ENCODE data around the gene CRTAP.

The CRTAP gene

DNA sequence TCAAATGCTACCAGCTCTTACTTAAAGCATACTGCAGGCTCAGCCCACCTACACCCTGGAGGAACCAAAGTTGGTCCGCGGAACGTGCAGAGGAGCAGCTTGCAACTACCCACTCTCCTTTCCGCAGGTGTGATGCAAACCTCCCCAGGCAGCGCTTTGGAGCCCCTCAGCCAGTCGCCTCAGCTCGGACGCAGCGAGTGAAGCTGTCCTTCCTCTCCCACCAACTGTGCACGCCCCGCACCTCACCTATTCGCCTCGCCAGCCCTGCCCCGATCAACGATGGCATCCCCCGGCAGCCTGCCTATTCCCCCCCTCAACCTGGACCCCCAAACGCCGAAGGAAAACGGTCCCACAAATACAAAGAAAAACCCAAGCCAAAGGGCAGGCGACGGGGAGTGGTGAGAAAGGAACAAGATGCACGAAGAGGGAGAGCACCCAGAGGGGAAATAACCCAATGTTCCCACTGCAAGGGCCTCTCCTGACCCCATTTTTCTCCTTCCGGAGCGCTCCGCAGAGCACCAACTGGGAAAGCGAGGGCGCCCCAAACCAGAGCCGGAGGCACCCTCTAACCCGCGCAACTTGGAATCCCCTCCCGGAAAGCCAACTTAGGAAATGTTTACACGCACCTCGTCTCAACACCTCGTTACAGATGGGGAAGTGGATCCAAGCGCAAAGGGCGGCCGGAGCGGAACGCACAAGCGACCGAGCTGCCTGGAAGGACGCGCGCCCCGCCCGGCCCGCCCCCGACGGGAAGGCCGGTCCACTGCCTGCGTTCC, 17.5 kb upstream of the CRTAP start:
- ChIA-PET CTCF (interaction anchor here (1.0 to 2.6 kb wide), 5 partner anchors 9 to 149 kb away, joined by 5 to 16 read pairs (median 10); no protein-coding TSS in a partner anchor), POLR2A (interaction anchor here (0.5 kb wide), 1 partner anchor 27 kb away, joined by 4 read pairs; no protein-coding TSS in a partner anchor)
- TF ChIP-seq, protein P1, sequence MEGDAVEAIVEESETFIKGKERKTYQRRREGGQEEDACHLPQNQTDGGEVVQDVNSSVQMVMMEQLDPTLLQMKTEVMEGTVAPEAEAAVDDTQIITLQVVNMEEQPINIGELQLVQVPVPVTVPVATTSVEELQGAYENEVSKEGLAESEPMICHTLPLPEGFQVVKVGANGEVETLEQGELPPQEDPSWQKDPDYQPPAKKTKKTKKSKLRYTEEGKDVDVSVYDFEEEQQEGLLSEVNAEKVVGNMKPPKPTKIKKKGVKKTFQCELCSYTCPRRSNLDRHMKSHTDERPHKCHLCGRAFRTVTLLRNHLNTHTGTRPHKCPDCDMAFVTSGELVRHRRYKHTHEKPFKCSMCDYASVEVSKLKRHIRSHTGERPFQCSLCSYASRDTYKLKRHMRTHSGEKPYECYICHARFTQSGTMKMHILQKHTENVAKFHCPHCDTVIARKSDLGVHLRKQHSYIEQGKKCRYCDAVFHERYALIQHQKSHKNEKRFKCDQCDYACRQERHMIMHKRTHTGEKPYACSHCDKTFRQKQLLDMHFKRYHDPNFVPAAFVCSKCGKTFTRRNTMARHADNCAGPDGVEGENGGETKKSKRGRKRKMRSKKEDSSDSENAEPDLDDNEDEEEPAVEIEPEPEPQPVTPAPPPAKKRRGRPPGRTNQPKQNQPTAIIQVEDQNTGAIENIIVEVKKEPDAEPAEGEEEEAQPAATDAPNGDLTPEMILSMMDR (IDR thresholded peaks at IDR 0.05; ENCODE audit: control extremely low read depth, extremely low read depth, low read depth, missing control alignments): no peak
- DNase-seq (ENCODE audit: extremely low spot score): peak; percentile 55

DNA sequence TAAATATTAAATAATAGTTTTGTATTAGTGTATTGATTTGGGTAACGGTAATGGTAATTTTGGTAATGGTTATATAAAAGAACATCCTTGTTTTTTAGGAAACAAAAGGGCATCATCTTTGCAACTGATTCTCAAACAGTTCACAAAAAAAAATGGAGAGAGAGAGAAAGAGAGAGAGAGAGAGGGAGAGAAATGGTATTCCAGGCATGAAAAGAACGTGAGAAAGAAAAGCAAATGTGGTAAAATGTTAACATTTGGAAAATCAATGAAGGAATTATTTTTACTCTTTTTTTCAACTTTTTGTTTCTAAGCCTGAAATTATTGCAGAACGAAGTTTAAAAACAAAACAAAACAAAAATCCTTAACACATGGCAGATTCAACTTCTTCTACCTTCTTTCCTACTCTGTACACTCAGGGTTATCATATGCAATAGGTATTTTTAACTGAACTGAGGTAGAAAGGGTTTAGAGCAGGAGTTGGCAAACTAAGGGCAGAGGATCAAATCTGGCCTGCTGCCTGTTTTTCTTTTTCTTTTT, 14.6 kb upstream of the CRTAP start:
- ChIA-PET CTCF (interaction anchor here (1.3 kb wide), 1 partner anchor 12 kb away, joined by 3 read pairs; no protein-coding TSS in a partner anchor), POLR2A (no interaction called here)
- TF ChIP-seq, protein P1 (IDR thresholded peaks at IDR 0.05; ENCODE audit: control extremely low read depth, extremely low read depth, low read depth, missing control alignments): no peak
- no peak for DNase-seq (ENCODE audit: extremely low spot score)

DNA sequence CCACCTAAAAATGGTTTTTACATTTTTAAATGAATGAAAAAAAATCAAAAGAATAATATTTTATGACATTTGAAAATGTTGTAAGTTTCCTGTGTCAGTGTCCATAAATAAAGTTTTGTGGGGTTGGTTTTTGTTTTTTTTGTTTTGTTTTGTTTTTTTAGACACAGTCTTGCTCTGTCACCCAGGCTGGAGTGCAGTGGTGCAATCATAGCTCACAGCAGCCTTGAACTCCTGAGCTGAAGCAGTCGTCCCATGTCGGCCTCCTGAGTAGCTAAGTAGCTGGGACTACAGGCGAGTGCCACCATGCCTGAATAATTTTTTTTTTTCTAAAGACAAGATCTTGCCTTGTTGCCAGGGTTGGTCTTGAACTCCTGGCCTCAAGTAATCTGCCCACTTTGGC, 14.1 kb upstream of the CRTAP start:
- TF ChIP-seq, protein P1 (IDR thresholded peaks at IDR 0.05; ENCODE audit: control extremely low read depth, extremely low read depth, low read depth, missing control alignments): no peak
- ChIA-PET CTCF (interaction anchor here (1.0 to 1.1 kb wide), 2 partner anchors 25 to 32 kb away, joined by 3 to 4 read pairs; no protein-coding TSS in a partner anchor), POLR2A (no interaction called here)
- no peak for DNase-seq (ENCODE audit: extremely low spot score)

DNA sequence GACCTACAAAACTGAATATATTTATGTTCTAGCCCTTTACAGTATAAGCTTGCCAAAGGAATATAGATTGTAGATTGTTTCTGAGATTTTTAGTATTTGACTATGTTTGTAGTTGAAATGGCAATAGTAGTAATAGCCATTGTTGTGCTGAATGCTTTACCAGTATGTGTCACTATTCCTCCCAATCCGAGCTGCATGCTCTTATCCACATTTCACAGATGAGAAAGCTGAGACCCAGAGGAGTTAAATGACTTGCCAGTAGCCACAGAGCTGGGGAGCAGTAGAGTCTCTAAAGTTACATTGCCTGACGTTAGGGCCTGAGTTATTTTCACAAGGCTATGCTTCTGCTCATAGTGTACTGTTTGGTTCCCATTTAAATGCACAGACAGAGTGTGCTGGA, 13.6 kb upstream of the CRTAP start:
- no peak for DNase-seq (ENCODE audit: extremely low spot score)
- CTCF ChIA-PET: interaction anchor here (1.0 to 1.5 kb wide), 3 partner anchors 11 to 32 kb away, joined by 3 to 4 read pairs (median 3); no protein-coding TSS in a partner anchor
- POLR2A ChIA-PET: interaction anchor here (0.5 kb wide), 1 partner anchor 1198 kb away, joined by 6 read pairs; no protein-coding TSS in a partner anchor
- TF ChIP-seq, protein P1 (IDR thresholded peaks at IDR 0.05; ENCODE audit: control extremely low read depth, extremely low read depth, low read depth, missing control alignments): no peak

DNA sequence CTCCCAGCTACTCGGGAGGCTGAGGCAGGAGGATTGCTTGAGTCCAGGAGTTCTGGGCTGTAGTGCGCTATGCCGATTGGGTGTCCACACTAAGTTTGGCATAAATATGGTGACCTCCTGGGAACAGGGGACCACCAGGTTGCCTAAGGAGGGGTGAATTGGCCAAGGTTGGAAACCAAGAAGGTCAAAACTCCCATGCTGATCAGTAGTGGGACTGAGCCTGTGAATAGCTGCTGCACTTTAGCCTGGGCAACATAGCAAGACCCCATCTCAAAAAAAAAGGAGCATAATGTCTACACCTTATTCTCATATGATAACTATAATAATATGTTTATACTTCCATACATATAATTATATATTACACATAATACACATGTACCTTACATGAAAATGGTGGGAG, 10.8 kb upstream of the CRTAP start:
- ChIA-PET CTCF (no interaction called here), POLR2A (no interaction called here)
- DNase-seq (ENCODE audit: extremely low spot score): no peak
- TF ChIP-seq, protein P1 (IDR thresholded peaks at IDR 0.05; ENCODE audit: control extremely low read depth, extremely low read depth, low read depth, missing control alignments): no peak

DNA sequence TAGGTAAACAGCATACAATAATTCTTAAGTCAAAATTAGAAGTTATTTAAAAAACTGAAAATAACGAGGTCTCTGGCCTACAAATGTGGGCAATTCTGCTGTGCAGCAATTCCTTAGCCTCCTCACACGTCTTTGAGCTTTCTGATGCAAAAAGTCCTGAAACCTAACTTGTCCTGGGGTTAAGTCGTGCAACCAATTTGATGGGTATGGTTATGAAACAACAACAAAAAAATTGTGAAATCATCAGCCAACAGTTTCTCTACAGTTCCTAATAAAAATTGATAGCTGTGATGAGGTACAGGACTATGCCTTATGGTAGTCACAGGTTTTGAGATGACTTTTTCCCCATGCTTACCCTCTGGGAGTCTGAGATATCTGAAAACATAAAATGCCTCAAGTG, 10.3 kb upstream of the CRTAP start:
- DNase-seq (ENCODE audit: extremely low spot score): no peak
- POLR2A ChIA-PET: no interaction called here
- TF ChIP-seq, protein P1 (IDR thresholded peaks at IDR 0.05; ENCODE audit: control extremely low read depth, extremely low read depth, low read depth, missing control alignments): no peak
- CTCF ChIA-PET: interaction anchor here (2.6 kb wide), 1 partner anchor 28 kb away, joined by 8 read pairs; no protein-coding TSS in a partner anchor

Data from GM10248 (cell line).